Neuronal stem cell (in vitro differentiated cells): Measurements from ENCODE around the gene AHR.
"Not testable (repeated sequence)": the region's sequence is repeated elsewhere in the genome, so short reads cannot be mapped to it uniquely, and the experiment has no call there.

Experiments used
- DNase-seq: peaks from one replicate; pipeline ENCODE4 v3.0.0-alpha.2; 2013; ENCODE audit warnings: low spot score
- H2AFZ ChIP-seq: one replicate; pipeline ENCODE4 v1.6.1; 2013; ENCODE audit warnings: mild to moderate bottlenecking, low read length, inconsistent platforms
- H2AK5ac ChIP-seq: 2 replicates; pipeline ENCODE4 v1.6.1; 2013; ENCODE audit warnings: low read depth, mild to moderate bottlenecking, inconsistent platforms, low read length, moderate library complexity, mixed read lengths
- H2BK120ac ChIP-seq: 2 replicates; pipeline ENCODE4 v1.6.1; 2013; ENCODE audit warnings: low read depth, mild to moderate bottlenecking, inconsistent platforms, low read length, moderate library complexity, mixed read lengths
- H2BK12ac ChIP-seq: one replicate; pipeline ENCODE4 v1.6.1; 2013; ENCODE audit warnings: low read length, inconsistent platforms
- H2BK15ac ChIP-seq: 2 replicates; pipeline ENCODE4 v1.6.1; 2013; ENCODE audit warnings: mild to moderate bottlenecking, low read length, inconsistent platforms, mixed read lengths
- H2BK5ac ChIP-seq: one replicate; pipeline ENCODE4 v1.6.1; 2013; ENCODE audit warnings: inconsistent platforms, mild to moderate bottlenecking, low read length, moderate library complexity
- H3K14ac ChIP-seq: one replicate; pipeline ENCODE4 v1.6.1; 2013; ENCODE audit warnings: low read length, inconsistent platforms
- H3K18ac ChIP-seq: 2 replicates; pipeline ENCODE4 v1.6.1; 2013; ENCODE audit warnings: low read length, inconsistent platforms
- H3K23ac ChIP-seq: 2 replicates; pipeline ENCODE4 v1.6.1; 2013; ENCODE audit warnings: low read depth, mild to moderate bottlenecking, mixed read lengths, low read length, inconsistent platforms; ENCODE audit not compliant: poor library complexity
- H3K27ac ChIP-seq: replicated peaks from 3 replicates; pipeline ENCODE4 v1.5.1; 2013; ENCODE audit warnings: low read length, inconsistent platforms
- H3K27me3 ChIP-seq, 3 experiments: 2 replicates each; pipeline ENCODE4 v1.6.1; 2013; ENCODE audit warnings: low read length in 3 of 3, mild to moderate bottlenecking in 2 of 3, inconsistent platforms in 1 of 3, low read depth in 1 of 3, mixed read lengths in 1 of 3, moderate library complexity in 1 of 3; ENCODE audit not compliant: control insufficient read depth in 3 of 3, insufficient read depth in 3 of 3
- H3K36me3 ChIP-seq, 2 donors: replicated peaks in 1 of 2; 2 replicates each; pipeline ENCODE4 v1.6.1; 2013; ENCODE audit warnings: low read length in 2 of 2; ENCODE audit not compliant: control insufficient read depth in 2 of 2, insufficient read depth in 2 of 2
- H3K4ac ChIP-seq: 2 replicates; pipeline ENCODE4 v1.6.1; 2013; ENCODE audit warnings: inconsistent platforms, mild to moderate bottlenecking, low read length, moderate library complexity
- H3K4me1 ChIP-seq, 2 donors: 1 replicate in 1 of 2; 2 replicates in 1 of 2; pipeline ENCODE4 v1.6.1; 2013; ENCODE audit warnings: low read length in 2 of 2, low read depth in 1 of 2; ENCODE audit not compliant: control insufficient read depth in 2 of 2, insufficient read depth in 1 of 2
- H3K4me2 ChIP-seq: one replicate; pipeline ENCODE4 v1.6.1; 2013; ENCODE audit warnings: mild to moderate bottlenecking, low read length, inconsistent platforms; ENCODE audit not compliant: insufficient read depth, poor library complexity, severe bottlenecking
- H3K4me3 ChIP-seq, 2 donors: 2 replicates each; pipeline ENCODE4 v1.5.1; 2013; ENCODE audit warnings: low read length in 2 of 2, mild to moderate bottlenecking in 2 of 2, inconsistent platforms in 1 of 2, moderate library complexity in 1 of 2
- H3K79me1 ChIP-seq: one replicate; pipeline ENCODE4 v1.6.1; 2013; ENCODE audit warnings: low read depth, mild to moderate bottlenecking, inconsistent platforms, low read length, moderate library complexity
- H3K9ac ChIP-seq: one replicate; pipeline ENCODE4 v1.6.1; 2013; ENCODE audit warnings: mild to moderate bottlenecking, low read depth, low read length, inconsistent platforms; ENCODE audit not compliant: poor library complexity
- H3K9me3 ChIP-seq, 2 donors: replicated peaks in 1 of 2; 2 replicates each; pipeline versions ENCODE3 to v1.6.1; 2013; ENCODE audit warnings: low read length in 2 of 2, mild to moderate bottlenecking in 2 of 2, inconsistent platforms in 1 of 2, low read depth in 1 of 2, mixed read lengths in 1 of 2, moderate library complexity in 1 of 2; ENCODE audit not compliant: control insufficient read depth in 2 of 2, insufficient read depth in 1 of 2
- H4K8ac ChIP-seq: one replicate; pipeline ENCODE4 v1.6.1; 2013; ENCODE audit warnings: low read depth, mild to moderate bottlenecking, inconsistent platforms, low read length, moderate library complexity
- H4K91ac ChIP-seq: one replicate; pipeline ENCODE4 v1.6.1; 2013; ENCODE audit warnings: low read length, low read depth, mild to moderate bottlenecking, inconsistent platforms; ENCODE audit not compliant: poor library complexity
- WGBS, 2 donors: extraction: QIAGEN DNeasy Blood & Tissue Kit; methylation state at CpG; one replicate each; pipeline ENCODE4 v1.1.7; 2013; ENCODE audit warnings: missing lambda C conversion rate in 2 of 2, mixed read lengths in 1 of 2; ENCODE audit not compliant: insufficient read length in 2 of 2, insufficient replicate concordance in 1 of 2; ENCODE audit errors: extremely low coverage in 2 of 2; 5-methylcytosine and 5-hydroxymethylcytosine counted together

Gene AHR

GRCh38 chr7:17353650-17354419, 55.4 kb downstream of the AHR start:
- H4K91ac ChIP-seq, H2AFZ ChIP-seq, H3K27ac ChIP-seq, H2BK12ac ChIP-seq, H3K27me3 ChIP-seq, H2AK5ac ChIP-seq, H3K4me1 ChIP-seq, H2BK15ac ChIP-seq, H3K14ac ChIP-seq, H3K9ac ChIP-seq, H2BK5ac ChIP-seq, H3K4ac ChIP-seq, H3K4me2 ChIP-seq, H3K23ac ChIP-seq, H3K9me3 ChIP-seq, H3K36me3 ChIP-seq, DNase-seq, H4K8ac ChIP-seq, H3K4me3 ChIP-seq, H2BK120ac ChIP-seq, H3K79me1 ChIP-seq: not testable (repeated sequence)
- H3K18ac ChIP-seq = peak overlapping the region; percentile 45
- no CpG with 5 or more reads among the region's 6 CpGs for WGBS, 2 donors

- peaks cover 0 to 1% of the 10 kb centered on the region in 2 donors for H3K9me3 ChIP-seq
- no peak overlapping the region for H3K4me2 ChIP-seq
- no peak overlapping the region for H2AK5ac ChIP-seq
- H3K4me1 ChIP-seq = no peaks in the 10 kb centered on the region
- no peak overlapping the region for H3K23ac ChIP-seq
- WGBS, 2 donors = no CpG with 5 or more reads among the region's 6 CpGs
- no peak overlapping the region for H3K18ac ChIP-seq
- DNase-seq = no peak
- H2BK12ac ChIP-seq = no peak overlapping the region
- no peak overlapping the region for H2BK5ac ChIP-seq
- H3K9ac ChIP-seq = no peak overlapping the region
- no peak overlapping the region for H2BK15ac ChIP-seq
- H3K36me3 ChIP-seq = no peaks in the 10 kb centered on the region
- no peak overlapping the region for H3K27ac ChIP-seq
- no peak overlapping the region for H4K91ac ChIP-seq
- H3K79me1 ChIP-seq = no peaks in the 10 kb centered on the region
- H4K8ac ChIP-seq = no peak overlapping the region
- H3K4ac ChIP-seq = no peak overlapping the region
- H3K14ac ChIP-seq = no peak overlapping the region
- no peak overlapping the region for H2AFZ ChIP-seq
- H3K4me3 ChIP-seq = no peak overlapping the region
- H2BK120ac ChIP-seq = no peak overlapping the region
- H3K27me3 ChIP-seq = no peaks in the 10 kb centered on the region
Observed at GRCh38 chr7:17354473-17354872, 56.0 kb downstream of the AHR start.

GRCh38 chr7:17355050-17355449, 56.6 kb downstream of the AHR start:
- no peak overlapping the region for H3K4ac ChIP-seq
- no peak overlapping the region for H3K14ac ChIP-seq
- H3K4me2 ChIP-seq = no peak overlapping the region
- no peaks in the 10 kb centered on the region for H3K27me3 ChIP-seq
- no peaks in the 10 kb centered on the region for H3K4me1 ChIP-seq
- H3K27ac ChIP-seq = no peak overlapping the region
- no peak overlapping the region for H4K91ac ChIP-seq
- H4K8ac ChIP-seq = no peak overlapping the region
- no peak overlapping the region for H3K9ac ChIP-seq
- no peak overlapping the region for H2BK12ac ChIP-seq
- H3K4me3 ChIP-seq = no peak overlapping the region
- H3K79me1 ChIP-seq = no peaks in the 10 kb centered on the region
- DNase-seq = no peak
- H2BK5ac ChIP-seq = no peak overlapping the region
- no peak overlapping the region for H3K18ac ChIP-seq
- no peak overlapping the region for H2BK120ac ChIP-seq
- H3K36me3 ChIP-seq = no peaks in the 10 kb centered on the region
- no peak overlapping the region for H2AFZ ChIP-seq
- no peak overlapping the region for H2BK15ac ChIP-seq
- H3K23ac ChIP-seq = no peak overlapping the region
- no peak overlapping the region for H2AK5ac ChIP-seq
- peaks cover 0 to 1% of the 10 kb centered on the region in 2 donors for H3K9me3 ChIP-seq

GRCh38 chr7:17357952-17358351, 59.5 kb downstream of the AHR start:
- H2AFZ ChIP-seq = no peak overlapping the region

More at GRCh38 chr7:17357952-17358351, 59.5 kb downstream of the AHR start:
- H3K18ac ChIP-seq = no peak overlapping the region
- H3K36me3 ChIP-seq = peaks cover 0 to 1% of the 10 kb centered on the region in 2 donors
- no peak overlapping the region for H3K4me3 ChIP-seq
- no peak overlapping the region for H2BK15ac ChIP-seq
- no peak overlapping the region for H2BK120ac ChIP-seq
- H3K4me1 ChIP-seq = no peaks in the 10 kb centered on the region
- H3K14ac ChIP-seq = no peak overlapping the region
- H3K23ac ChIP-seq = no peak overlapping the region
- no peak overlapping the region for H2AK5ac ChIP-seq
- H2BK12ac ChIP-seq = no peak overlapping the region
- H3K4me2 ChIP-seq = no peak overlapping the region
- no peaks in the 10 kb centered on the region for H3K79me1 ChIP-seq
- peaks cover 0 to 1% of the 10 kb centered on the region in 2 donors for H3K9me3 ChIP-seq
- H4K91ac ChIP-seq = no peak overlapping the region
- H3K27ac ChIP-seq = no peak overlapping the region
- WGBS, 2 donors = no CpG with 5 or more reads among the region's 2 CpGs
- no peak overlapping the region for H3K4ac ChIP-seq
- H3K27me3 ChIP-seq = no peaks in the 10 kb centered on the region
- no peak overlapping the region for H4K8ac ChIP-seq
- no peak overlapping the region for H3K9ac ChIP-seq
- DNase-seq = no peak
- H2BK5ac ChIP-seq = no peak overlapping the region
